HepG2 (cell line): ENCODE data around the gene RNASE2. TPM values are rescaled to one million over a fixed set of nuclear protein-coding genes. Genes with fewer than 3 reads are reported as not detected.
A peak's percentile ranks its signal among the peaks of the same experiment; 100 is the strongest.

Experiments
- DDIT3 ChIP-seq: sonication (generic); formaldehyde crosslinking; IDR thresholded peaks from 2 replicates; pipeline ENCODE4 v1.4.0; 2020; ENCODE audit warnings: mild to moderate bottlenecking, missing genetic modification reagents
- FOXO1 ChIP-seq: sonication (generic); formaldehyde crosslinking; IDR thresholded peaks from 2 replicates; pipeline ENCODE4 v1.4.0; 2020; ENCODE audit warnings: missing genetic modification reagents
- HNRNPK ChIP-seq: fragments of 200-400 bp; formaldehyde crosslinking; IDR thresholded peaks from 2 replicates; pipeline ENCODE4 v1.6.1; 2018; ENCODE audit warnings: low read length, low read depth, moderate library complexity, mild to moderate bottlenecking; ENCODE audit not compliant: poor library complexity, severe bottlenecking
- KLF16 ChIP-seq, 2 experiments: sonication (generic) in 1 of 2; formaldehyde crosslinking in 1 of 2; IDR thresholded peaks; 2 replicates each; pipeline versions ENCODE4 v1.6.1 to v1.8.0; 2016 to 2023; ENCODE audit warnings: missing genetic modification reagents in 2 of 2, missing compliant biosample characterization in 1 of 2
- NBN ChIP-seq: fragments of 450-650 bp; conservative IDR thresholded peaks from 2 replicates; pipeline ENCODE4 v1.6.1; 2017
- PHF20 ChIP-seq: sonication (generic); formaldehyde crosslinking; IDR thresholded peaks from 2 replicates; pipeline ENCODE4 v1.5.0; 2020; ENCODE audit warnings: mild to moderate bottlenecking, missing genetic modification reagents
- RFX3 ChIP-seq: IDR thresholded peaks from 2 replicates; pipeline ENCODE4 v1.6.1; 2016; ENCODE audit warnings: missing biosample characterization, missing genetic modification reagents
- RFXAP ChIP-seq: sonication (generic); formaldehyde crosslinking; IDR thresholded peaks from 2 replicates; pipeline ENCODE4 v1.4.0; 2020; ENCODE audit warnings: missing genetic modification reagents, borderline replicate concordance
- RNF2 ChIP-seq: fragments of 450-650 bp; conservative IDR thresholded peaks from 2 replicates; pipeline ENCODE4 v1.6.1; 2016; ENCODE audit warnings: low read depth
- SALL1 ChIP-seq: sonication (generic); formaldehyde crosslinking; IDR thresholded peaks from 2 replicates; pipeline ENCODE4 v1.8.0; 2022; ENCODE audit warnings: mild to moderate bottlenecking, missing genetic modification reagents
- SATB2 ChIP-seq: sonication (generic); formaldehyde crosslinking; IDR thresholded peaks from 2 replicates; pipeline ENCODE4 v1.5.0; 2020; ENCODE audit warnings: missing genetic modification reagents
- TEAD3 ChIP-seq: optimal IDR thresholded peaks from 2 replicates; pipeline ENCODE3; 2016; ENCODE audit warnings: borderline replicate concordance
- ZBTB33 ChIP-seq: sonication (generic); formaldehyde crosslinking; IDR thresholded peaks from 2 replicates; pipeline ENCODE4 v1.4.0; 2020; ENCODE audit warnings: missing genetic modification reagents
- ZMAT5 ChIP-seq: sonication (generic); formaldehyde crosslinking; IDR thresholded peaks from 2 replicates; pipeline ENCODE4 v1.5.0; 2020; ENCODE audit warnings: mild to moderate bottlenecking, low read depth, missing genetic modification reagents, borderline replicate concordance
- ZNF142 ChIP-seq: sonication (generic); formaldehyde crosslinking; IDR thresholded peaks from 2 replicates; pipeline ENCODE4 v1.4.0; 2020; ENCODE audit warnings: missing genetic modification reagents
- ZNF225 ChIP-seq: sonication (generic); formaldehyde crosslinking; IDR thresholded peaks from 2 replicates; pipeline ENCODE4 v1.4.0; 2020; ENCODE audit warnings: mild to moderate bottlenecking, missing genetic modification reagents
- ZNF546 ChIP-seq: sonication (generic); formaldehyde crosslinking; conservative IDR thresholded peaks from 2 replicates; pipeline ENCODE4 v1.8.1; 2023; ENCODE audit warnings: mild to moderate bottlenecking, missing genetic modification reagents
- ZNF589 ChIP-seq: sonication (generic); formaldehyde crosslinking; conservative IDR thresholded peaks from 2 replicates; pipeline ENCODE4 v1.8.0; 2022; ENCODE audit warnings: mild to moderate bottlenecking, moderate library complexity, missing genetic modification reagents
- ZNF7 ChIP-seq: IDR thresholded peaks from 2 replicates; pipeline ENCODE4 v1.6.1; 2016; ENCODE audit warnings: missing biosample characterization, missing genetic modification reagents
- ZNF703 ChIP-seq: sonication (generic); formaldehyde crosslinking; IDR thresholded peaks from 2 replicates; pipeline ENCODE4 v1.5.1; 2020; ENCODE audit warnings: missing genetic modification reagents, mild to moderate bottlenecking, moderate library complexity, borderline replicate concordance
- ZNF839 ChIP-seq: sonication (generic); formaldehyde crosslinking; IDR thresholded peaks from 2 replicates; pipeline ENCODE4 v1.4.0; 2020; ENCODE audit warnings: missing genetic modification reagents, mild to moderate bottlenecking, borderline replicate concordance
- ZSCAN22 ChIP-seq: sonication (generic); formaldehyde crosslinking; IDR thresholded peaks from 2 replicates; pipeline ENCODE4 v1.4.0; 2020; ENCODE audit warnings: mild to moderate bottlenecking, missing genetic modification reagents
- polyA plus RNA-seq, 8 experiments: library from polyadenylated mRNA; depleted of rRNA in 3 of 8; stranded (reverse) in 7 of 8; unstranded in 1 of 8; fragments of >200 nt; fragmentation: Illumina TruSeq in 4 of 8; extraction: Trizol in 4 of 8; gene quantifications; 2 replicates each; pipeline versions ENCODE4 v1.2.1 to v1.2.3, GENCODE V29; 2011 to 2016; ENCODE audit warnings: low read depth in 4 of 8, missing spikeins in 1 of 8, mixed read lengths in 1 of 8; ENCODE audit not compliant: insufficient read depth in 1 of 8
- total RNA-seq, 5 experiments: library from RNA; depleted of rRNA; stranded (reverse); fragments of >200 nt; fragmentation: Illumina TruSeq; extraction: Trizol; gene quantifications; 2 replicates each; pipeline ENCODE4 v1.2.3, GENCODE V29; 2016; ENCODE audit warnings: low read depth in 1 of 5

Gene RNASE2
- total and polyA plus RNA-seq, 2 of the 13 experiments (the other 11 are each of a cell fraction or from before 2014, with no cell fraction given): 0.69 TPM; not detected in 1

- TF ChIP-seq RFXAP (CRISPR knock-in tag) (peak; percentile 79; the same call in 1 of the 2 replicates), ZBTB33 (CRISPR knock-in tag) (no peak; the same call in 1 of the 2 replicates), DDIT3 (CRISPR knock-in tag) (no peak), ZNF703 (CRISPR knock-in tag) (no peak), HNRNPK (peak; percentile 81), KLF16 (CRISPR knock-in tag; IDR thresholded peaks at IDR 0.05) (peak in 1 of 2 experiments; percentile 54; a peak in 2 of 4 replicates), RFX3 (CRISPR knock-in tag) (no peak), ZNF225 (CRISPR knock-in tag) (no peak; the same call in 1 of the 2 replicates), ZSCAN22 (CRISPR knock-in tag) (0 out of 2 replicates have a peak, but pooled peaks have one; percentile 29), PHF20 (CRISPR knock-in tag) (peak; percentile 69), NBN (no peak), ZNF589 (CRISPR knock-in tag) (no peak), TEAD3 (CRISPR knock-in tag) (peak; percentile 93), ZMAT5 (CRISPR knock-in tag) (no peak), SALL1 (peak; percentile 67), ZNF142 (CRISPR knock-in tag) (peak; percentile 83), SATB2 (CRISPR knock-in tag) (0 out of 2 replicates have a peak, but pooled peaks have one; percentile 3), ZNF7 (CRISPR knock-in tag) (0 out of 2 replicates have a peak, but pooled peaks have one; percentile 12), ZNF546 (CRISPR knock-in tag) (no peak), ZNF839 (CRISPR knock-in tag) (0 out of 2 replicates have a peak, but pooled peaks have one; percentile 1), RNF2 (peak; percentile 6; the same call in 1 of the 2 replicates), FOXO1 (peak; percentile 42)
These were observed 15.9 kb downstream of the RNASE2 start (continued) for GRCh38 chr14:20970983-20971704.
